ENCODE measurements around the gene MUSK. TPM values are rescaled to one million over a fixed set of nuclear protein-coding genes. Genes with fewer than 3 reads are reported as not detected.

The MUSK gene
- total RNA-seq, 1 donor from 2014 or later, result not detected

DNA sequence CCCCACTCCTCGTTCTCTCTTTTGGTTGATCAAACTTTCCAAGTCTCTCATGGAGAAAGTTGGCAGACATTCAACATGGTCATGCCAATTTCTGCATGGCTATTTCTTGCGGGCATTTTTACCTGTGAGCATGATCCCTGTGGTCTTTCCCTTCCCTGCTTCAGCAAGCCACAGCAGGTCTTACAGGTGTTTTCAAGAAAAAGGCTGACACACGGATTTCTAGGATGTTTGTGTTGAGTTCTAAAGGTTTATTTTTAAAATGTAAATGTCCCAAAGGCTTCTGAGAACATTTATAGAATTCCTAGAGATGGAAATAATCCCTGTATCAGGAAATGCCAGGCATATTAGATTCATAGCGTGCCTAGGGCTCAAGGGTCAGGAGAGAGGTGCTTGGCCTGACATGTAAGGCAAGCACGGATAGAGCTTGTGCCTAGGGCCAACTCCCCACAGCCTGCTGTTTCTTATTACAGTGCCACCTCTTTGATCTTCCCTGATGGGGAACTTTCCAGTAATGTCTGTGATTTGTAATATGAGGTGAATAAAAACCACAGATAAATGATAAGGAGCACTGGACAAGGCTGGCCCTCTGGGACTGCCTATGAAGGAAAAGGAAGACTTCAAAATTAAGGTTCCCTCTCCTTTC, 79.8 kb downstream of the MUSK start:
- no peak for DNase-seq (ENCODE audit: low read depth, low spot score)
- H3K4me3 Mint-ChIP-seq, result no peak overlapping the region
- no peak for TF ChIP-seq CTCF (conservative IDR thresholded peaks at IDR 0.05)
- H3K9me3 Mint-ChIP-seq, result no peaks in the 10 kb centered on the region
- no peaks in the 10 kb centered on the region for H3K36me3 Mint-ChIP-seq (ENCODE audit: low read depth)
- no peaks in the 10 kb centered on the region for H3K4me1 Mint-ChIP-seq
- no peaks in the 10 kb centered on the region for H3K27me3 Mint-ChIP-seq (ENCODE audit: low read depth)
- no peak overlapping the region for H3K27ac Mint-ChIP-seq (ENCODE audit: unreplicated experiment)

DNA sequence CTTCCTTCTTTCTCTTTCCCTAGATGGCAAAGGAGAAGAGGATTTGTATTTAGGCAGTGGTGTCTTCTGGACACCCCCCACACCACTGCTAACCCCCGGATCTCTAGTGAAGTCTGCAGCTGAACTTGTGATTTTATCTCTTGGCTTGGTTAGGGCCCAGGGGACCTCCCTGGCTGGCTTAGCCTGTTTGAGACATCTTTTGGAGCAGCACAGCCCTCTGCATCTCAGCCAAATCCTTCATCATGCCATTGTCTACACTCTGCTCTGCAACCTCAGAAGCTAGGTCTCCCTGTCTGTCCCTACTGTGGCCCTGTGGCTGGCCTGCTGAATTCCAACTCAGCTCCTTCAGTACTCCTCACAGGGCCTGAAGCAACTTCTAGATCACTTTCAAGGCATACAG, 81.7 kb downstream of the MUSK start:
- H3K27me3 Mint-ChIP-seq (ENCODE audit: low read depth), result no peaks in the 10 kb centered on the region
- H3K36me3 Mint-ChIP-seq (ENCODE audit: low read depth), result no peaks in the 10 kb centered on the region
- H3K4me3 Mint-ChIP-seq, result no peak overlapping the region
- no peak overlapping the region for H3K27ac Mint-ChIP-seq (ENCODE audit: unreplicated experiment)
- no peak for DNase-seq (ENCODE audit: low read depth, low spot score)
- H3K4me1 Mint-ChIP-seq, result peaks cover 5% of the 10 kb centered on the region
- no peaks in the 10 kb centered on the region for H3K9me3 Mint-ChIP-seq
- TF ChIP-seq CTCF (conservative IDR thresholded peaks at IDR 0.05), result no peak

GRCh38 chr9:110751971-110752370, 83.4 kb downstream of the MUSK start:
- Mint-ChIP-seq H3K4me3 (no peak overlapping the region), H3K9me3 (no peaks in the 10 kb centered on the region), H3K4me1 (peaks cover 5% of the 10 kb centered on the region), H3K27me3 (ENCODE audit: low read depth) (no peaks in the 10 kb centered on the region), H3K27ac (ENCODE audit: unreplicated experiment) (no peak overlapping the region), H3K36me3 (ENCODE audit: low read depth) (no peaks in the 10 kb centered on the region)
- no peak for TF ChIP-seq CTCF (conservative IDR thresholded peaks at IDR 0.05)
- no peak for DNase-seq (ENCODE audit: low read depth, low spot score)

DNA sequence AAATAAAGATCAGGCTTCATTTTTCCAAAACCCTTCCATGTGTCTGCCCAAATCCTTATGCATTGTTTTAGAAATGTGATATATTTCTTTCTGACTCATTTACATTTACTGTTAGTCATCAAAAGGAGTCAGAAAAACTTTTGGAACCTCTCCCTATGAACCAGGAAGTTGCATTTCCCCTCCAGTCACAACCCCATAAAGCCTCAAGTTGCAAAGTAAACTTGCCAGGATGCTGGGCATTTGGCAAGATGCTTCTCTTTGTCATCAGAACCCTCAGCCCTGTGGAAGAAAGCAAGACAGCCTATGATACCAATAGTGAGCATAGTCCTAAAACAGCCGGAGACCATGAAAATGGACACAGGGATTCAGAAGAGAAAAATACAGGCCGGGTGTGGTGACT, 84.2 kb downstream of the MUSK start:
- Mint-ChIP-seq H3K9me3 (no peaks in the 10 kb centered on the region), H3K27me3 (ENCODE audit: low read depth) (no peaks in the 10 kb centered on the region), H3K4me3 (no peak overlapping the region), H3K4me1 (peaks cover 5% of the 10 kb centered on the region), H3K36me3 (ENCODE audit: low read depth) (no peaks in the 10 kb centered on the region), H3K27ac (ENCODE audit: unreplicated experiment) (no peak overlapping the region)
- DNase-seq (ENCODE audit: low read depth, low spot score), result no peak
- TF ChIP-seq CTCF (conservative IDR thresholded peaks at IDR 0.05), result no peak

GRCh38 chr9:110753731-110754231, 85.2 kb downstream of the MUSK start:
- no peak overlapping the region for H3K27ac Mint-ChIP-seq (ENCODE audit: unreplicated experiment)
- TF ChIP-seq CTCF (conservative IDR thresholded peaks at IDR 0.05), result no peak
- H3K9me3 Mint-ChIP-seq, result no peaks in the 10 kb centered on the region

More at GRCh38 chr9:110753731-110754231, 85.2 kb downstream of the MUSK start:
- Mint-ChIP-seq H3K27me3 (ENCODE audit: low read depth) (no peaks in the 10 kb centered on the region), H3K4me1 (peaks cover 5% of the 10 kb centered on the region), H3K36me3 (ENCODE audit: low read depth) (no peaks in the 10 kb centered on the region), H3K4me3 (no peak overlapping the region)
- DNase-seq (ENCODE audit: low read depth, low spot score), result no peak

Measured in neural crest cell (in vitro differentiated cells).